ENCODE data around the gene BMP7.
"Not testable (repeated sequence)": the region's sequence is repeated elsewhere in the genome, so short reads cannot be mapped to it uniquely, and the experiment has no call there.

Gene BMP7

DNA sequence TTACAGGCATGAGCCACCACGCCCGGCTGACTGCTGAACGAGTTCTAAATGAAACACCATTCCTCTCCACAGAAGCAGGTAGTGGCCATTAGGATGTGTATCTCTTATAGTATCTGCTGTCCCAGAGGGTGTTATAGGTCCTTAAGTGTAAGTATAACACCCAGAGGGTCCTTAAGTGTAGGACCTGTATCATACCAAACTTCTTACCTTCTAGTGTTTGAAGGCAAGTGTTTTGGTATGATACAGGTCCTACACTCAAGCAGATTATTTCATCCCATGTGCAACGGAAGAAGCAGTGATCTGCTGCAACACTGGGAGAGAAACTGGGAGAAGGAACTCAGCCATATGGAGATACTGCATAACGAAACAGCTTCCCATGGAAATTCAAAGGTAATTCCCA lies 17.4 kb downstream of the BMP7 start:
- no peak for DNase-seq (ENCODE audit: low read depth)

GRCh38 chr20:57248132-57248797 lies 18.2 kb downstream of the BMP7 start:
- no peak for DNase-seq (ENCODE audit: low read depth)

- DNase-seq (ENCODE audit: low read depth) = no peak
These were observed 19.0 kb downstream of the BMP7 start for GRCh38 chr20:57247292-57247965.

DNA sequence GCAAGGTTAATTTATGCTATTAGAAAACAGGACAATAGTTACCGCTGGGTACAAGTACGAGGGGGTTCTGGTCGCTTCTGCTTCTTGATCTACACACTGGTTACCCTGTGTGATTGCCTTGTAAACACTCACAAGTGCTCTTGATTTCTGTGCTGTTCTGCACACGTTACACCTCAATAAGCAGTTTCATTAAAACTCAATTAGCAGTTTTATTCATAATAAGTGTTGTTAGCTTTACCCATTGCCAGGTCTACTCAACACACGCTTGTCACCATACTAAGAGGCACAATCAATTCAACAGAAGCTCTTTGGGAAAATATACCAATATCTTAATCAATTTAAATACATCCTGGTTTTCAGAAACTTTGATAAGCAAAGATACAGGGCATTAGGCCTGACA lies 20.4 kb downstream of the BMP7 start:
- no peak for DNase-seq (ENCODE audit: low read depth)

GRCh38 chr20:57244627-57245214 lies 21.7 kb downstream of the BMP7 start:
- no peak for DNase-seq (ENCODE audit: low read depth)

DNA sequence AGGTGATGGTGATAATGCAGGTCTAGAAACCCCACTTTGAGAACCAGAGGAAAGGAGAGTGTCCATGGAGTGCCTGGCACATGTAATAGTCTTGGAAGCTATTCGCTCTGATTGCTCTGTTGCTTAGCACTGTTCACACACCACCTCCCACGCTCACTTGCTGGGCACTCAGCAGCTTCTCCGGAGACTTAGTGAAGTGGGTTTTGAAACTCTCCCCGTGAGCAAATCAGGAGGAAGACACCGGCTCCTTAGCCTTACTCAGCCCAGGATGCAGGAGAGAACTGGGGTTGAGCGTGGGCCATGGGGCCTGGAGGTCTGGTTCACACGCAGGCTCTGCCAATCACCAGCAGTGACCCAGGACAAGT lies 22.2 kb downstream of the BMP7 start:
- no peak for DNase-seq (ENCODE audit: low read depth)

DNA sequence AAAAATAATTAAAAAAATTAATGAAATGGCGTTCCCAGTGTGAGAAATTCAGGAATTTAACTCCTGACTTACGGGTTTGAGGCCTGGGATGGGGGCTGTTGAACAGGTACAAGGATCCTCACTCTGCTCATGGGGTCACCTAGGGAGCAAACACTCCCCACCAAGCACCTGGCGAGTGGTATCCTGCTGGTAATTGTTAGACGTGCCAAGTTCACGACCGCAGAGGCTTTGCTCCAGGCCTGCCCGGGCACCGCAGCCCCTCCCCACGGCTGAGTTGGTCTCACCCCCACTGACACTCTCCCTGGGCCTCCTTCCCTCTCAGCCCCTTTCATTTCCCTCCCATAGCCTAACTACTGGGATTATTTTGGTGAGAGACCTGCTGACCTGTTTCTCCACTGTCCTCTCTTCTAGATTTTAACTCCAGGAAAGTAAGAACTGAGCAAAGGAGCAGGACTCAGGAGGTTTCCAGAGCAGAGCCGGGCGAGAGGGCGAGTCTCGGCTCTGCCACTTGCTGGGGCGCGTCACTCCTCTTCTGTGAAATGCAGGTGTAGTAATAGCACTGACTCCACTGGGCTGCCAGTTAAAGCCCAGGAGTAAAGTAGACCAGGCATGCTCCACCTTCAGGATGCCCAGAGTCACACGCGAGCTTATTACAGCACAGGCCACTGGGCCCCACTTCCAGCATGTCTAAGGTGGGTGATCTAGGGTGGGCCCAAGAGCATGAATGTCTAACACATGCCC lies 22.8 kb downstream of the BMP7 start:
- DNase-seq (ENCODE audit: low read depth) = no peak

- no peak for DNase-seq (ENCODE audit: low read depth)
These were observed 24.0 kb downstream of the BMP7 start for GRCh38 chr20:57242414-57242813.

DNA sequence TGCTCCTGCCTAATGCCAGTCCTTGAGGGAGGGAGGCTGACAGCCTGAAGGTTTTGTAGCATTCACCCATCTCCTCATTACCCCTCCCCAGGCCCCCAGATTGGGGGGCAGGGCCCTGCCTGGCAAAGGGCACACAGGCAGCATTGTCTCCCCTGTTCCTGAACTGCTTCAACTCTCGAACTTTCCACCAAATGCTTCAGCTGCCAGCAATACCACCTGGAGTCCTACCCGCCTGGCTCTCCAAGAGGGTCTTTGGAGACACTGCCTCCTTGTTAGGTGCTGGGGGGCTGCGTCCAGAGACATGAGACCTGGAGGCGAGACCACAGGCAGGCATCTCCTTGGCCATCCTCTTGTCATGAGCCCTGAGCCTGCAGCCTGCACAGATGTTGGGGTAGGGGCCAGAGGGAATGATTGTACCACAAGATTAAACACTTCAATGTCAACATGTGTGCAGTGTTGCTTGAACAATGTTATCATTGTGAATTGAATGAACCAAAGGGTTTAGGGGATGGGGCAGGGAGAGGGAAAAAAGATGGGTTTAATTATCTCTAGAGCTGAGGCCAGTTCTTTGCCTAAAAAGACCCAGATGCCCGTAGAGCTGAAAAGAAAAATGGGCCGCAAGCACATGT lies 25.0 kb downstream of the BMP7 start:
- no peak for DNase-seq (ENCODE audit: low read depth)

DNA sequence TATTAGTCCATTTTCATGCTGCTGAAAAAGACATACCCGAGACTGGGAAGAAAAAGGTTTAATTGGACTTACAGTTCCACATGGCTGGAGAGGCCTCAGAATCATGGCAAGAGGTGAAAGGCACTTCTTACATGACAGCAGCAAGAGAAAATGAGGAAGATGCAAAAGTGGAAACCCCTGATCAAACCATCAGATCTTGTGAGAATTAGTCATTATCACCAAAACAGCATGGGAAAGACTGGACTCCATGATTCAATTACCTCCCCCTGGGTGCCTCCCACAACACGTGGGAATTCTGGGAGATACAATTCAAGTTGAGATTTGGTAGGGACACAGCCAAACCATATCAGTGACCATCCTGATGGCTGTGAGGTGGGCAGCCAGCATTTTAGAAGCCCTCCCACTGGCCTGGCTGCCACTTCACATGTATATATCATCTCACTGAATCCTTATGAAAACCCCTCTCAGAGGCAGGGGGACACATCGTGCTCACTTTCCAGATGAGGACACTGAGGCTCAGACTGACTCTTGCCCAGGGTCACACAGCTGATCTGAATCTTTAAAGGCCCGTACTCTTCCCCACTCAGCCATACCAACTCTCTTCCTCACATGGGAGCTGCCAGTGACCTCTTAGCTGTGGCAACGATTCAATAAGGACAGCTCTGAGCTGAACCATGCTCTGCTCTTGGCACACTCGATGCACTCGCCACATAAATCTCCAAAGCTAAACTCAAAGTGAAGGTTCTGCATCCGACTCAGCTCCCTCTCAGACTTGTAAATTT lies 25.7 kb downstream of the BMP7 start:
- no peak for DNase-seq (ENCODE audit: low read depth)

GRCh38 chr20:57239725-57240124 lies 26.7 kb downstream of the BMP7 start:
- not testable (repeated sequence) for DNase-seq (ENCODE audit: low read depth)

DNA sequence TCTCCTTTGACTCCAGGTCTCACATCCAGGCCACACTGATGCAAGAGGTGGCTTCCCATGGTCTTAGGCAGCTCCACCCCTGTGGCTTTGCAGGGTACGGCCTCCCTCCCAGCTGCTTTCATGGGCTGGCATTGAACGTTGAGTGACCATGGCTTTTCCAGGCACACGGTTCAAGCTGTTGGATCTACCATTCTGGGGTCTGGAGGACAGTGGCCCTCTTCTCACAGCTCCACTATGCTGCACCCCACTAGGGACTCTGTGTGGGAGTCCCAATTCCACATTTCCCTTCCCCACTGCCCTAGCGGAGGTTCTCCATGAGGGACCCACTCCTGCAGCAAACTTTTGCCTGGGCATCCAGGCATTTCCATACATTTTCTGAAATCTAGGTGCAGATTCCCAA lies 27.1 kb downstream of the BMP7 start:
- DNase-seq (ENCODE audit: low read depth) = not testable (repeated sequence)

DNA sequence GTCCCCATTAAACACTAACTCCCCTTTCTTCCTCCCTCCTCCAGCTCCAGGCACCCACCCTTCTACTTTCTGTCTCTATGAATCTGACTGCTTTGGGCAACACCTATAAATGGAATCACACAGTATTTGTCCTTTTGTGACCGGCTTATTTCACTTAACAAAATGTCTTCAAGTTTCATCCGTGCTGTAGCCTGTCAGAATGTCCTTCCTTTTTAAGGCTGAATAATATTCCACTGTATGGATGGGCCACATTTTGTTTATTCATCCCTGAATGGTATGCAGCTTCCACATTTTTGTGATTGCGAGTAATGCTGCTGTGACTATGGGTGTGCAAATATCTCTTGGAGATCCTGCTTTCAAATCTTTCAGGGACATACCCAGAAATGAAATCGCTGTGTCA lies 28.4 kb downstream of the BMP7 start:
- DNase-seq (ENCODE audit: low read depth) = no peak

- DNase-seq (ENCODE audit: low read depth) = no peak
These were observed 28.9 kb downstream of the BMP7 start for GRCh38 chr20:57237585-57237953.

GRCh38 chr20:57236813-57237584 lies 29.4 kb downstream of the BMP7 start:
- DNase-seq (ENCODE audit: low read depth) = peak; percentile 49

- no peak for DNase-seq (ENCODE audit: low read depth)
These were observed 31.7 kb downstream of the BMP7 start for GRCh38 chr20:57234556-57235251.

- DNase-seq (ENCODE audit: low read depth) = no peak
These were observed 34.5 kb downstream of the BMP7 start for GRCh38 chr20:57231951-57232428.

DNA sequence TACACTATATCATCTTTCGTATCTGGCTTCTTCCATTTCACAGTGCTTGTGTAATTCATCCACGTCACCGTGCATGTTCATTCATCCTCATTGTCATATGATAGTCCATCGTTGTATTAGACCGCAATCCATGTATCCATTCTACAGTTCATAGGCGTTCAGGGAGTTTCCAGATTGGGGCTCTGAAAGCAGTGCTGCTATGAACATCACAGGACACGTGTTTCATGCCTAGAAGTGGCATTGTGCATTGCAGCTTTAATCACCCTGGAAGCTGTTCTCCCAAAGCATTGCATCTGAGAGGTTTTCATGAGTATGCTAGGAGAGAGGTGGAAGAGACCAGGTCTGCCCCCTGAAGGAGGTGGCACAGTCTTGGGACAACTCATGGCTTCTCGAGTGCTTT lies 35.3 kb downstream of the BMP7 start:
- no peak for DNase-seq (ENCODE audit: low read depth)

DNA sequence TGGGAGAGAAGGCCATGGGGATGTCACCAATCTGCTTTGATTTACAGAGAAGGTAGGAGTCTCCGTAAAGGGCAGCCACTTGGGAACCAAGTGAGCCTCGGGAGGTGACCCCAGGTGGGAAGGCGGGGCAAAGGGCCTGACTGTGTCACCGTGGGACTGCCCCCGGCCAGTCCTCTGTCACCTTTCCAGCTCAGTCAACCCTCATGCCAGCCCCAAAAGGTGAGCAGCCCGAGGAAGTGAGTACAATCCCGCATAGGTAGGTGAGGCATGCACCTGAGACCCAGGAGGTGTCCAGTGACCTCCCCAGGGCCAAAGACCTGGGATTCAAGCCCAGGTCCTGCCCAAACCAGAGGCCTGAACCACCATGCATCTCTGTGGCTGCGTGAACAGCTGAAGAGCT lies 36.2 kb downstream of the BMP7 start:
- no peak for DNase-seq (ENCODE audit: low read depth)

- DNase-seq (ENCODE audit: low read depth) = no peak
These were observed 37.0 kb downstream of the BMP7 start for GRCh38 chr20:57229490-57229889.
